Effector memory CD8-positive, alpha-beta T cell (primary cell): Measurements from ENCODE around the gene SERINC5.
"Not testable (repeated sequence)": the region's sequence is repeated elsewhere in the genome, so short reads cannot be mapped to it uniquely, and the experiment has no call there.

Experiments used
- ATAC-seq: fragments of 150-1000 bp; cut with Tn5 transposase; replicated peaks from 2 replicates; pipeline ENCODE4 v1.10.0; 2021; ENCODE audit warnings: mild to moderate bottlenecking, moderate library complexity
- DNase-seq, 3 experiments: peaks; one replicate each; pipeline ENCODE4 v3.0.0; 2021
- H3K27ac Mint-ChIP-seq, 2 donors: one replicate each; pipeline ENCODE4 v1.8.0; 2022; ENCODE audit warnings: mild to moderate bottlenecking in 2 of 2, mixed read lengths in 2 of 2, moderate library complexity in 2 of 2
- H3K27me3 Mint-ChIP-seq, 2 donors: one replicate each; pipeline ENCODE4 v1.8.0; 2022; ENCODE audit warnings: mixed read lengths in 2 of 2
- H3K36me3 Mint-ChIP-seq: one replicate; pipeline ENCODE4 v1.8.0; 2022; ENCODE audit warnings: mild to moderate bottlenecking, moderate library complexity, mixed read lengths; ENCODE audit not compliant: insufficient read depth
- H3K4me1 Mint-ChIP-seq, 2 donors: one replicate each; pipeline ENCODE4 v1.8.0; 2022; ENCODE audit warnings: low read depth in 2 of 2, mixed read lengths in 2 of 2
- H3K4me3 Mint-ChIP-seq, 2 donors: one replicate each; pipeline ENCODE4 v1.8.0; 2022; ENCODE audit warnings: mild to moderate bottlenecking in 2 of 2, mixed read lengths in 2 of 2, moderate library complexity in 2 of 2
- H3K9me3 Mint-ChIP-seq, 2 donors: one replicate each; pipeline ENCODE4 v1.8.0; 2022; ENCODE audit warnings: mixed read lengths in 2 of 2

Gene SERINC5

GRCh38 chr5:80213466-80213865 is 42.4 kb downstream of the SERINC5 start:
- H3K4me3 Mint-ChIP-seq: no peak overlapping the region

DNA sequence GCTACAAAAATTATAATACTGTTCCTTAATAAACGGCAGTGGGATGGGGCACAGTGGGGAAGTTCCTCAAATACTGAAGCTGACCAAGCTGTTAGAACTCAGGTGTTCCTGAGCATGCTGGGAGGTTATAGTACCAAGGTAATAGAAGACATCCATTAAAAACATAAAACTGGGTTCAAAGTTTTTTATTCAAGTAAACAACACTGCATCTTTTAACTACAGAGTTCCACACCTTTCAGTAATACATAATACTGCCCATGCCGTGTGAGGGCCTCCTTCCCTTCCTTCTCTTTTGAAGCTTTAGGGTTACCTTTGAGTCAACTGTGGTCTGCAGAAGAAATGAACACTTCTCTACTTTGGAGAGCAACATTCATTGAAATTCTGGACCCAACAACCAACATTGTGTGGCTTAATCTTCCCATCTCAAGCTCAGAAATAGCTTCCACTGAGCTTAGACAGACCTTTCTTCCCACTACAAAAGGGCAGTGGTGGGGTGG is 43.6 kb downstream of the SERINC5 start:
- H3K4me1 Mint-ChIP-seq: peaks cover 27 to 60% of the 10 kb centered on the region in 2 donors
- peaks cover 4% of the 10 kb centered on the region for H3K36me3 Mint-ChIP-seq
- no peak overlapping the region for H3K27ac Mint-ChIP-seq
- ATAC-seq (no peak), DNase-seq (no peak)
- H3K9me3 Mint-ChIP-seq: no peaks in the 10 kb centered on the region
- H3K27me3 Mint-ChIP-seq: no peaks in the 10 kb centered on the region
- no peak overlapping the region for H3K4me3 Mint-ChIP-seq

More at GRCh38 chr5:80213466-80213865, 42.4 kb downstream of the SERINC5 start:
- Mint-ChIP-seq H3K36me3 (peaks cover 4% of the 10 kb centered on the region), H3K27ac (no peak overlapping the region), H3K4me1 (peaks cover 35 to 58% of the 10 kb centered on the region in 2 donors), H3K27me3 (no peaks in the 10 kb centered on the region), H3K9me3 (no peaks in the 10 kb centered on the region)
- ATAC-seq (no peak), DNase-seq (no peak)

GRCh38 chr5:80211327-80211726 is 44.5 kb downstream of the SERINC5 start:
- Mint-ChIP-seq H3K4me1 (peaks cover 28 to 60% of the 10 kb centered on the region in 2 donors), H3K4me3 (no peak overlapping the region)

DNA sequence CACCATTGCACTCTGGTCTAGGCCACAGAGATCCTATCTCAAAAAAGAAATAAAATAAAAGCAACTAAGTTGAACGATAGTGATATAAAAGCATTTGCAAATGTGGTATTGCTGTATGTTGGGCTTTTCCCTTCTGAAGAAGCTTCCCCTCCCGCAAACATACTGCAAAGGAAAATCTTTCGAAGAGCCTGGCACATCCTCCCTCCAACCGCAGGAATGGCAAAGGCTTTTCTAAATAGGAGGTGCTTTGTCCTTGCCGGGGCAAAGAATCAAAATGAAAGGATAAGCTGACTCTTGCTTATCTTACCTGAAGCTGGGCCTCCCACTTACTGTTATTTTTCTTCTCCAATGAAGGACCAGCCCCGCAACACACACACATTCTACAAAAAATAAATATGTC is 45.8 kb downstream of the SERINC5 start:
- H3K9me3 Mint-ChIP-seq: no peaks in the 10 kb centered on the region
- ATAC-seq (no peak), DNase-seq (no peak)
- no peaks in the 10 kb centered on the region for H3K27me3 Mint-ChIP-seq
- H3K4me1 Mint-ChIP-seq: peaks cover 31 to 59% of the 10 kb centered on the region in 2 donors
- peak overlapping the region in 1 of 2 donors; percentile 58 for H3K27ac Mint-ChIP-seq
- H3K4me3 Mint-ChIP-seq: no peak overlapping the region
- peaks cover 4% of the 10 kb centered on the region for H3K36me3 Mint-ChIP-seq

More at GRCh38 chr5:80211327-80211726, 44.5 kb downstream of the SERINC5 start:
- Mint-ChIP-seq H3K9me3 (no peaks in the 10 kb centered on the region), H3K27ac (peak overlapping the region in 1 of 2 donors; percentile 5), H3K36me3 (peaks cover 4% of the 10 kb centered on the region), H3K27me3 (no peaks in the 10 kb centered on the region)
- DNase-seq: no peak
- no peak for ATAC-seq

DNA sequence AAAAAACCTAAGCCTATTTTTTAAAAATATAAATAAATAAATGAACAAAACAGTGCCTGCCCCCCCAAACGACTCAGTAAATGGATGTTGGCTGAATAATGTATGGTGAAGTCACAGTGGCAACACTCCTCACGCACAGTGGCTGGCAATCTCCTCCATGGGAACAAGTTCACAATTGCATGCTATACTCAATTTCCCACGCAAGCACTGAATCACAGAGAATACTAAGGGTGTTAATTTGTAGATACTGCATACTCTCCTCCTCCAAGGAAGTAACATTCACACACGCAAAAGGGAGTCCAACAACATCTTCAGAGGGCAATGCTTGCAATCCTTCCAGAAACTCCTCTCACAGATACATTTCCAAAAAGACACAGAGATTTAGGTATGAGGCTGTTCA is 47.5 kb downstream of the SERINC5 start:
- peaks cover 4% of the 10 kb centered on the region for H3K36me3 Mint-ChIP-seq
- H3K9me3 Mint-ChIP-seq: no peaks in the 10 kb centered on the region
- ATAC-seq (no peak), DNase-seq (no peak)
- no peak overlapping the region for H3K27ac Mint-ChIP-seq
- peaks cover 33 to 57% of the 10 kb centered on the region in 2 donors for H3K4me1 Mint-ChIP-seq
- no peaks in the 10 kb centered on the region for H3K27me3 Mint-ChIP-seq
- no peak overlapping the region for H3K4me3 Mint-ChIP-seq

- ATAC-seq (no peak), DNase-seq (no peak)
- Mint-ChIP-seq H3K9me3 (no peaks in the 10 kb centered on the region), H3K27ac (no peak overlapping the region), H3K4me3 (no peak overlapping the region), H3K4me1 (peaks cover 32 to 56% of the 10 kb centered on the region in 2 donors), H3K36me3 (peaks cover 5% of the 10 kb centered on the region), H3K27me3 (no peaks in the 10 kb centered on the region)
These were observed 48.0 kb downstream of the SERINC5 start for GRCh38 chr5:80207832-80208231.

DNA sequence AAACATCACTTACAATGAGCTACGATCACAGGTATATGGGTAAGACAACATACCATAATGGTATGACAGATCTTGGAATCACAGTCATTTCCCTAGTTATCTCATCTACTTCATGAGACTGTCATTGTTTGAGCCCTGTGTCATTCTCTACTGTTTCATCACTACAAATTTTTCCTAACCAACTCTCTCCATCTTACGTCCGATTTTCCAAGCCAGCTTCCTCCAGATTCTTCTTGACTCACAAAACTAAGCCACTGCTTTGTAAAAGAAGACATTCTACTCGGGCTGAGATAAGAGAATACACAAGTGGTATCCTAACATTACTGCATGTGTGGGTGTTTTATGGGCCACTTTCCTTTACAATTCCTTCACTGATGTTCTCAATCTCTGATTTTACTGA is 49.6 kb downstream of the SERINC5 start:
- DNase-seq: no peak
- Mint-ChIP-seq H3K36me3 (peaks cover 14% of the 10 kb centered on the region), H3K4me3 (peak overlapping the region in 1 of 2 donors; percentile 6), H3K27ac (peak overlapping the region in 1 of 2 donors; percentile 70), H3K4me1 (peaks cover 33 to 65% of the 10 kb centered on the region in 2 donors), H3K27me3 (no peaks in the 10 kb centered on the region), H3K9me3 (no peaks in the 10 kb centered on the region)
- no peak for ATAC-seq

DNA sequence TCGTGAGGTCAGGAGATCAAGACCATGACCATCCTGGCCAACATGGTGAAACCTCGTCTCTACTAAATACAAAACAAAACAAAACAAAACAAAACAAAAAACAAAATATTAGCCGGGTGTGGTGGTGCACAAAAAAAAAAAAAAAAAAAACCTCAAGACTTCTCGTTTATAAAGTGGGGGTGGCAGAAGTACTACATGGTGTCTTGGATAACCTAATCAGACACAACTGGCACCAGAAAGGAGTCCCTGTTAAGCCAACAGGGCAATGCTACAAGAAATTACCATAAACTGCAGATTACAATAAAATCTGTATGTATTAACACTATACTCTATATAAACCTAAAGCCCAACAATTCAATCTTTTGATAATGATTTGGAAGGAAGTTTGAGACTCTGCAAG is 50.0 kb downstream of the SERINC5 start:
- ATAC-seq (no peak), DNase-seq (no peak)
- Mint-ChIP-seq H3K4me3 (peak overlapping the region in 1 of 2 donors; percentile 43), H3K4me1 (peaks cover 31 to 64% of the 10 kb centered on the region in 2 donors), H3K9me3 (no peaks in the 10 kb centered on the region), H3K36me3 (peaks cover 18% of the 10 kb centered on the region), H3K27me3 (no peaks in the 10 kb centered on the region), H3K27ac (peak overlapping the region; percentile 70 to 73)

- H3K4me3 Mint-ChIP-seq: no peak overlapping the region
- H3K9me3 Mint-ChIP-seq: no peaks in the 10 kb centered on the region
- no peak for DNase-seq
- peaks cover 24 to 56% of the 10 kb centered on the region in 2 donors for H3K4me1 Mint-ChIP-seq
- peak overlapping the region; percentile 70 to 73 for H3K27ac Mint-ChIP-seq
- no peaks in the 10 kb centered on the region for H3K27me3 Mint-ChIP-seq
- no peak for ATAC-seq
- H3K36me3 Mint-ChIP-seq: peaks cover 17% of the 10 kb centered on the region
These were observed 50.8 kb downstream of the SERINC5 start for GRCh38 chr5:80204808-80205614.

GRCh38 chr5:80201763-80202162 is 54.1 kb downstream of the SERINC5 start:
- H3K9me3 Mint-ChIP-seq, H3K4me3 Mint-ChIP-seq, H3K27me3 Mint-ChIP-seq, DNase-seq, ATAC-seq: not testable (repeated sequence)
- peaks cover 17% of the 10 kb centered on the region for H3K36me3 Mint-ChIP-seq
- peaks cover 28 to 60% of the 10 kb centered on the region in 2 donors for H3K4me1 Mint-ChIP-seq
- peak overlapping the region; percentile 42 for H3K27ac Mint-ChIP-seq

DNA sequence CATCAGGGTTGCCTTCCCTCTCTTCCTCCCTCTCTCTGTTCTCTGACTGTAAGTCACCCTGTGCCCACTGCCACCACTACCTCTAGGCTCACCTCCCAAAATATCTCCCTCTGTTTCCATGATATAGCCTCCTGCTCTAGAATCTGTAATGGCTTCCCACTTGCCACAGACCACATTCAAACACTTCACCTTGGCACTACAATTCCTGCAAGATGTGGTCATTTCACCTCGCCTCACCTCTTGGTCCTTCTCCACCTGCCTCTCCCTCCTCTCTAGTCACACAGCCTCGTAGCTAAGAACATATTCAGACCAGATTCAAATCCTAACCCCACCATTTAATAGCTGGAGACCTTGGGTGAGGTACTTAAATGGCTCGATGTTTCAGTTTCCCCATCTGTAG is 56.9 kb downstream of the SERINC5 start:
- Mint-ChIP-seq H3K4me1 (peaks cover 14 to 41% of the 10 kb centered on the region in 2 donors), H3K27me3 (no peaks in the 10 kb centered on the region)
- no peak for ATAC-seq

GRCh38 chr5:80198399-80198798 is 57.4 kb downstream of the SERINC5 start:
- H3K27me3 Mint-ChIP-seq: no peaks in the 10 kb centered on the region
- H3K9me3 Mint-ChIP-seq: no peaks in the 10 kb centered on the region
- H3K27ac Mint-ChIP-seq: no peak overlapping the region
- peaks cover 16 to 46% of the 10 kb centered on the region in 2 donors for H3K4me1 Mint-ChIP-seq
- no peak for ATAC-seq
- peaks cover 24% of the 10 kb centered on the region for H3K36me3 Mint-ChIP-seq
- no peak for DNase-seq
- H3K4me3 Mint-ChIP-seq: no peak overlapping the region

More for the DNA sequence above, 56.9 kb downstream of the SERINC5 start:
- H3K9me3 Mint-ChIP-seq: no peaks in the 10 kb centered on the region
- H3K4me3 Mint-ChIP-seq: no peak overlapping the region
- peak overlapping the region in 1 of 2 donors; percentile 17 for H3K27ac Mint-ChIP-seq
- peaks cover 24% of the 10 kb centered on the region for H3K36me3 Mint-ChIP-seq
- DNase-seq: no peak

DNA sequence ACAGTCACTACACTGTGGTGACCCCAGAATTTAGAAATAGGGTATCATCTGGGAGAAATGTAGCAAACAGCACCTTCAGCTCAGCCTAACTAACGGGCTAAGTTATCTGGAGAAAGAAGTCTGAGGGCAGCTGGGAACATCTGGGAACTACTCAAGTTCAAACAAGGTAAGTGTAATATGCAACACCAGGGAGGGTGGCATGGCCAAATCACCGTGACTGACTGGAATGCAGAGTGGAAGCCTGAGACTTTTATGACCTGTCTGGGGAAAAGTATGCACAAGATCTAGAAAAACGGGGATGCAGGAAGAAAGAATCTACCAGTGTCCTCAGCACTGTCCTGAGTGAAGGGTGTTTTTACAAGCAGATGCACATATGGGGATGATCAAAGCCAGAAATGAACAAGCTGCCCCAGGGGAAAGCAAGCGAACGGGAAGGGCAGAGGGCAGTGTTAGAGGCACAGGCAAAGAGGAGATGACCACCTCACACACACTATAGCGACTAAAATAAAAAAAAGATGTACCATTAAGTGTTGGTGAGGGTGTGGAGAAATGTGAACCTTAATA is 59.9 kb downstream of the SERINC5 start:
- H3K9me3 Mint-ChIP-seq: no peaks in the 10 kb centered on the region
- peak overlapping the region in 1 of 2 donors; percentile 88 for H3K27ac Mint-ChIP-seq
- peaks cover 35 to 48% of the 10 kb centered on the region in 2 donors for H3K4me1 Mint-ChIP-seq
- no peak for ATAC-seq
- H3K4me3 Mint-ChIP-seq: no peak overlapping the region
- peaks cover 11% of the 10 kb centered on the region for H3K36me3 Mint-ChIP-seq
- no peak for DNase-seq
- no peaks in the 10 kb centered on the region for H3K27me3 Mint-ChIP-seq

GRCh38 chr5:80194468-80194867 is 61.4 kb downstream of the SERINC5 start:
- Mint-ChIP-seq H3K4me3 (peak overlapping the region in 1 of 2 donors; percentile 11), H3K27ac (peak overlapping the region in 1 of 2 donors; percentile 92)

More at GRCh38 chr5:80194468-80194867, 61.4 kb downstream of the SERINC5 start:
- DNase-seq (no peak), ATAC-seq (no peak)
- Mint-ChIP-seq H3K36me3 (peaks cover 7% of the 10 kb centered on the region), H3K4me1 (peaks cover 47 to 61% of the 10 kb centered on the region in 2 donors), H3K27me3 (no peaks in the 10 kb centered on the region), H3K9me3 (no peaks in the 10 kb centered on the region)
